Endothelial cell of umbilical vein (primary cell): Measurements from ENCODE around the gene NUDT14. TPM values are rescaled to one million over a fixed set of nuclear protein-coding genes. Genes with fewer than 3 reads are reported as not detected.

ENCODE experiments used
- BruUV-seq: library from RNA; stranded (reverse); fragments of 400-500 nt; replicated peaks from 2 replicates; lab custom pipeline; 2021; lab: Mats Ljungman, UMichigan
- CTCF ChIA-PET: fragments of 300-600, 350-600 bp; sonication (Branson Sonifier 250); formaldehyde crosslinking; loops from one replicate; lab custom pipeline; 2021; ENCODE audit warnings: antibody characterized with exemption, inconsistent platforms; lab: Charles Lee
- POLR2A ChIA-PET: fragments of 300-600, 350-600 bp; sonication (Branson Sonifier 250); formaldehyde crosslinking; loops from one replicate; lab custom pipeline; 2021; ENCODE audit warnings: antibody characterized with exemption, inconsistent platforms; lab: Charles Lee
- DNase-seq: peaks from one replicate; pipeline ENCODE4 v3.0.0-alpha.2; 2011; ENCODE audit warnings: low read depth, low spot score
- FAIRE-seq: peaks from 2 replicates; lab custom pipeline; 2011; peaks lifted over from hg19 to GRCh38; lab: Jason Lieb, UNC
- H2AFZ ChIP-seq: 2 replicates; pipeline ENCODE4 v1.6.0; 2012; ENCODE audit warnings: low read depth, low read length, control low read depth, inconsistent platforms
- H3K27ac ChIP-seq: 2 replicates; pipeline ENCODE4 v1.5.1; 2011; ENCODE audit warnings: low read depth, mild to moderate bottlenecking, control low read depth, low read length, moderate library complexity; ENCODE audit not compliant: insufficient read depth
- H3K27me3 ChIP-seq, 2 experiments: 2 replicates each; pipeline versions ENCODE4 v1.6.0 to v1.6.1; 2011; ENCODE audit warnings: low read length in 2 of 2, mixed read lengths in 1 of 2; ENCODE audit not compliant: control insufficient read depth in 2 of 2, insufficient read depth in 2 of 2
- H3K36me3 ChIP-seq, 2 experiments: 2 replicates in 1 of 2; 3 replicates in 1 of 2; pipeline ENCODE4 v1.5.1; 2011; ENCODE audit warnings: low read length in 2 of 2, mild to moderate bottlenecking in 1 of 2, moderate library complexity in 1 of 2; ENCODE audit not compliant: control insufficient read depth in 2 of 2, insufficient read depth in 2 of 2; ENCODE audit errors: extremely low read depth in 1 of 2
- H3K4me1 ChIP-seq: 3 replicates; pipeline ENCODE4 v1.5.1; 2011; ENCODE audit warnings: mild to moderate bottlenecking, low read length; ENCODE audit not compliant: control insufficient read depth, insufficient read depth; ENCODE audit errors: extremely low read depth
- H3K4me2 ChIP-seq: 2 replicates; pipeline ENCODE4 v1.6.1; 2011; ENCODE audit warnings: low read length, control low read depth, mixed read lengths; ENCODE audit not compliant: insufficient read depth
- H3K4me3 ChIP-seq, 3 experiments: fragments of 200-600 bp in 1 of 3; sonication (generic), shearing (Covaris generic) in 1 of 3; replicated peaks in 1 of 3; 2 replicates each; pipeline ENCODE4 v1.5.1; 2011 to 2016; ENCODE audit warnings: control low read depth in 3 of 3, low read length in 3 of 3, mild to moderate bottlenecking in 2 of 3, inconsistent platforms in 1 of 3, low read depth in 1 of 3, moderate library complexity in 1 of 3; ENCODE audit not compliant: insufficient read depth in 1 of 3
- H3K79me2 ChIP-seq: 2 replicates; pipeline ENCODE4 v1.6.0; 2012; ENCODE audit warnings: low read length, inconsistent platforms; ENCODE audit not compliant: control insufficient read depth, insufficient read depth
- H3K9ac ChIP-seq: replicated peaks from 2 replicates; pipeline ENCODE3; 2011; ENCODE audit warnings: low read length, control low read depth; ENCODE audit not compliant: insufficient read depth; ENCODE audit errors: extremely low read depth
- H3K9me1 ChIP-seq: replicated peaks from 3 replicates; pipeline ENCODE4 v1.6.0; 2011; ENCODE audit warnings: mild to moderate bottlenecking, low read length; ENCODE audit not compliant: control insufficient read depth, insufficient read depth; ENCODE audit errors: extremely low read depth
- H3K9me3 ChIP-seq: replicated peaks from 2 replicates; pipeline ENCODE4 v1.5.1; 2012; ENCODE audit warnings: low read length, inconsistent platforms; ENCODE audit not compliant: control insufficient read depth, insufficient read depth
- H4K20me1 ChIP-seq: replicated peaks from 2 replicates; pipeline ENCODE3; 2011; ENCODE audit warnings: mild to moderate bottlenecking, low read length; ENCODE audit not compliant: control insufficient read depth, insufficient read depth; ENCODE audit errors: extremely low read depth
- FOS ChIP-seq: IDR thresholded peaks from 2 replicates; pipeline ENCODE4 v1.6.1; 2011; ENCODE audit warnings: mild to moderate bottlenecking, low read length, moderate library complexity, borderline replicate concordance; ENCODE audit not compliant: insufficient read depth
- GATA2 ChIP-seq: IDR thresholded peaks from 2 replicates; pipeline ENCODE4 v1.7.0; 2011; ENCODE audit warnings: low read depth, mild to moderate bottlenecking, moderate library complexity, mixed read lengths, low read length; ENCODE audit not compliant: insufficient read length, insufficient read depth
- JUN ChIP-seq: IDR thresholded peaks from 2 replicates; pipeline ENCODE4 v1.6.1; 2011; ENCODE audit warnings: borderline replicate concordance, low read depth; ENCODE audit not compliant: insufficient read length, insufficient read depth
- MAX ChIP-seq: IDR thresholded peaks from 2 replicates; pipeline ENCODE4 v1.6.1; 2011; ENCODE audit not compliant: insufficient read depth, insufficient read length
- POLR2A ChIP-seq: IDR thresholded peaks from 2 replicates; pipeline ENCODE4 v1.6.1; 2012; ENCODE audit warnings: low read depth, mild to moderate bottlenecking, control low read depth, low read length
- POLR2AphosphoS5 ChIP-seq: IDR thresholded peaks from 2 replicates; pipeline ENCODE4 v1.6.1; 2012; ENCODE audit warnings: low read depth, mild to moderate bottlenecking, control low read depth, low read length, moderate library complexity; ENCODE audit not compliant: insufficient read depth
- dilution Hi-C: fragments of 300-500 bp; cut with MboI; formaldehyde crosslinking; loops from one replicate; pipeline ENCODE4 v1.15.0; 2019; ENCODE audit warnings: low sequenced_read_pairs; ENCODE audit not compliant: extremely low pct_ligation_motif_present
- intact Hi-C: fragments of 100-400 bp; cut with micrococcal nuclease; formaldehyde crosslinking; loops from one replicate; pipeline ENCODE4 v1.10.0; 2022
- polyA plus RNA-seq, 4 experiments: library from polyadenylated mRNA; depleted of rRNA in 3 of 4; stranded (reverse) in 3 of 4; unstranded in 1 of 4; fragments of >200 nt; gene quantifications; 2 replicates each; pipeline versions ENCODE4 v1.2.1 to v1.2.3, GENCODE V29; 2011 to 2012; ENCODE audit warnings: missing spikeins in 1 of 4
- total RNA-seq: library from RNA; stranded (reverse); gene quantifications from 2 replicates; pipeline ENCODE4 v1.2.3, GENCODE V29; 2021

NUDT14 gene
- total and polyA plus RNA-seq, 2 donors (not counting 3 experiments of a cell fraction or from before 2014, with no cell fraction given), result 97.7 to 103 TPM

GRCh38 chr14:105147671-105148603 lies 33.2 kb downstream of the NUDT14 start:
- peaks cover 9 to 57% of the 10 kb centered on the region in 2 experiments for H3K36me3 ChIP-seq
- dilution Hi-C loops (no loop called here), intact Hi-C loops (no loop called here)
- H3K79me2 ChIP-seq, result no peaks in the 10 kb centered on the region
- no peak overlapping the region for H3K27ac ChIP-seq
- no peaks in the 10 kb centered on the region for H4K20me1 ChIP-seq
- H3K4me1 ChIP-seq, result no peaks in the 10 kb centered on the region
- H3K9me3 ChIP-seq, result no peaks in the 10 kb centered on the region
- TF ChIP-seq POLR2A, result no peak
- DNase-seq, result no peak
- H3K27me3 ChIP-seq, result no peaks in the 10 kb centered on the region
- no peak overlapping the region for H3K4me2 ChIP-seq
- H3K9ac ChIP-seq, result no peak overlapping the region
- H3K4me3 ChIP-seq, result no peak overlapping the region
- BruUV-seq, result no TSS peak
- no peak for FAIRE-seq
- POLR2A ChIA-PET, result no interaction called here
- H3K9me1 ChIP-seq, result no peaks in the 10 kb centered on the region
- CTCF ChIA-PET, result no interaction called here
- no peak overlapping the region for H2AFZ ChIP-seq

DNA sequence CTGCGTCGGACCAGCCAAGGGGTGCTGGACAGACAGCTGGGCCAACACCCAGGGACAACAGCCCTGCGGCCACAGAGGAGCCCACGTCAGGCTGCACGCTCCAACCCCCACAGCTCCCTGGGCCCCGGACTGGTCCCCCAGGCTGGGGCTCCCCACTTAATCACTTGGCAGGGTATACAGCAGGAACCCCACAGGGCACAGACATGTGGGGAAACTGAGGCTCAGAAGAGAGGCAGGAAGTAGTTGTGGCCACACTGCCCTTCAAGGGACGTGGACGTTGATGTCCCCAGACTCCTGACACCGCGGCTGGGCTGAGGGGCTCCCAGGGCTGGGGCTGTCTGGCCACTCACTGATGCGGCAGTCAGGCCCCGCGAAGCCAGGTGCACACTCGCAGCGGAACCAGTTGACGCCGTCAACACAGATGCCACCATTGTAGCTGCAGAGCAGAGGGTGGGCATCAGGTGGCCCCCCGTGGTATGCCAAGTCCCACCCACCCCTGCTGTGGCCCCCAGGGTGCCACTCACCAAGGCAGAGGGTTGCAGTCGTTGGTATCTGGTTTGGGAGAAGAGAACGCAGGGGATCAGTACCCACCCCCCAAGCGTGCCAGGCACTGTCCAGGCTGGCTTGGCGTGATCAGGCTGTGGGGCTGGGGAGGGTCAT lies 34.0 kb downstream of the NUDT14 start:
- no peak overlapping the region for H2AFZ ChIP-seq
- H3K36me3 ChIP-seq, result peaks cover 9 to 57% of the 10 kb centered on the region in 2 experiments
- no peak overlapping the region for H3K4me2 ChIP-seq
- H3K9ac ChIP-seq, result no peak overlapping the region
- H3K27ac ChIP-seq, result no peak overlapping the region
- POLR2A ChIA-PET, result no interaction called here
- no peak for DNase-seq
- intact Hi-C loops, result no loop called here
- CTCF ChIA-PET, result no interaction called here
- no peaks in the 10 kb centered on the region for H3K9me3 ChIP-seq
- TF ChIP-seq FOS (no peak), GATA2 (no peak), JUN (no peak), MAX (no peak), POLR2AphosphoS5 (no peak)
- no peaks in the 10 kb centered on the region for H3K79me2 ChIP-seq
- dilution Hi-C loops, result no loop called here
- H3K27me3 ChIP-seq, result no peaks in the 10 kb centered on the region
- no peaks in the 10 kb centered on the region for H3K9me1 ChIP-seq
- H3K4me3 ChIP-seq, result no peak overlapping the region
- FAIRE-seq, result no peak
- no peaks in the 10 kb centered on the region for H3K4me1 ChIP-seq
- BruUV-seq, result no TSS peak
- no peaks in the 10 kb centered on the region for H4K20me1 ChIP-seq
